Measurements from ENCODE around the gene CEP295NL. TPM values are rescaled to one million over a fixed set of nuclear protein-coding genes. Genes with fewer than 3 reads are reported as not detected.

The CEP295NL gene
- total RNA-seq, 1 experiment from 2014 or later: 1.9 TPM

DNA sequence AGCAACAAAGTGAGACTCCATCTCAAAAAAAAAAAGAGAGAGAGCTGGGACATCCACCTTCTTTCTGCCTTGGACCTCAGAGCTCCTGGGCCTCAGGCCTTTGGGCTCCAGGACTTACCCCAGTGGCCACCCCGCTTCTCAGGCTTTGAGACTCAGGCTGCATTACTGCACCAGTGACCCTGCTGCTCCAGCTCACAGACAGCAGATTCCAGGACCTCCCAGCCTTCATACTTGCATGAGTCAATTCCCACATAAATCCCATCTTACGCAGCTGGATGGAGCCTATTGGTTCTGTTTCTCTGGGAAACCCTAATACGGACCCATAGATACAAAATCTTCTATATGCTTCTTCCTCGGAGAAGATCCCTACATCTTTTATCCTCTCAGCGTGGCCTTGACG lies 2.1 kb upstream of the CEP295NL start:
- Histone ChIP-seq H3K4me1 (ENCODE audit: control insufficient read depth in 1 of 2, insufficient read depth in 2 of 2, low read length in 2 of 2) (peaks cover 0 to 6% of the 10 kb centered on the region in 2 experiments; a peak in 1 of 4 replicates), H3K9ac (ENCODE audit: low read length) (no peak overlapping the region), H3K9me3 (ENCODE audit: control insufficient read depth in 1 of 2, insufficient read depth in 1 of 2, low read depth in 1 of 2, low read length in 2 of 2) (no peaks in the 10 kb centered on the region), H3K4me3 (replicated peaks in 1 of 2; ENCODE audit: low read depth in 1 of 2, low read length in 2 of 2) (no peak overlapping the region), H3K27ac (ENCODE audit: low read depth, low read length) (no peak overlapping the region), H3K36me3 (ENCODE audit: control insufficient read depth in 1 of 2, insufficient read depth in 2 of 2, low read length in 2 of 2) (no peaks in the 10 kb centered on the region), H4K20me1 (ENCODE audit: insufficient read depth) (no peaks in the 10 kb centered on the region), H3K4me2 (ENCODE audit: low read length) (no peak overlapping the region), H3K9me2 (ENCODE audit: insufficient read depth) (no peaks in the 10 kb centered on the region), H3K79me2 (ENCODE audit: insufficient read depth, low read length) (peaks cover 2% of the 10 kb centered on the region; the same call in 1 of the 2 replicates), H3K27me3 (ENCODE audit: insufficient read depth, low read length) (no peaks in the 10 kb centered on the region), H2AFZ (ENCODE audit: low read depth, low read length, poor library complexity, severe bottlenecking) (no peak overlapping the region)
- BruUV-seq (replicated peaks): no TSS peak
- intact Hi-C loops (cut with micrococcal nuclease): no loop called here
- ChIA-PET CTCF (no interaction called here), POLR2A (no interaction called here), RAD21 (ENCODE audit: low non-redundant PET in 1 of 2, low total read pairs in 2 of 2, uncharacterized antibody in 2 of 2, unreplicated experiment in 2 of 2) (no interaction called here)
- DNase-seq (ENCODE audit: low read depth, low spot score): no peak
- no peak for ATAC-seq
- TF ChIP-seq, protein P1, sequence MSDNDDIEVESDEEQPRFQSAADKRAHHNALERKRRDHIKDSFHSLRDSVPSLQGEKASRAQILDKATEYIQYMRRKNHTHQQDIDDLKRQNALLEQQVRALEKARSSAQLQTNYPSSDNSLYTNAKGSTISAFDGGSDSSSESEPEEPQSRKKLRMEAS (IDR thresholded peaks at IDR 0.05): no peak
- no peak for TF ChIP-seq JUND (IDR thresholded peaks at IDR 0.05)
- no peak for TF ChIP-seq FOSL1 (IDR thresholded peaks at IDR 0.05; ENCODE audit: low read depth)
- no peak for TF ChIP-seq SIN3A (IDR thresholded peaks at IDR 0.05; ENCODE audit: low read depth)
- TF ChIP-seq EGR1 (IDR thresholded peaks at IDR 0.05; ENCODE audit: low read depth): no peak
- TF ChIP-seq, protein P2, sequence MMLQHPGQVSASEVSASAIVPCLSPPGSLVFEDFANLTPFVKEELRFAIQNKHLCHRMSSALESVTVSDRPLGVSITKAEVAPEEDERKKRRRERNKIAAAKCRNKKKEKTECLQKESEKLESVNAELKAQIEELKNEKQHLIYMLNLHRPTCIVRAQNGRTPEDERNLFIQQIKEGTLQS (IDR thresholded peaks at IDR 0.05): no peak
- TF ChIP-seq SRF (IDR thresholded peaks at IDR 0.05; ENCODE audit: low read depth): no peak
- TF ChIP-seq, protein P3, sequence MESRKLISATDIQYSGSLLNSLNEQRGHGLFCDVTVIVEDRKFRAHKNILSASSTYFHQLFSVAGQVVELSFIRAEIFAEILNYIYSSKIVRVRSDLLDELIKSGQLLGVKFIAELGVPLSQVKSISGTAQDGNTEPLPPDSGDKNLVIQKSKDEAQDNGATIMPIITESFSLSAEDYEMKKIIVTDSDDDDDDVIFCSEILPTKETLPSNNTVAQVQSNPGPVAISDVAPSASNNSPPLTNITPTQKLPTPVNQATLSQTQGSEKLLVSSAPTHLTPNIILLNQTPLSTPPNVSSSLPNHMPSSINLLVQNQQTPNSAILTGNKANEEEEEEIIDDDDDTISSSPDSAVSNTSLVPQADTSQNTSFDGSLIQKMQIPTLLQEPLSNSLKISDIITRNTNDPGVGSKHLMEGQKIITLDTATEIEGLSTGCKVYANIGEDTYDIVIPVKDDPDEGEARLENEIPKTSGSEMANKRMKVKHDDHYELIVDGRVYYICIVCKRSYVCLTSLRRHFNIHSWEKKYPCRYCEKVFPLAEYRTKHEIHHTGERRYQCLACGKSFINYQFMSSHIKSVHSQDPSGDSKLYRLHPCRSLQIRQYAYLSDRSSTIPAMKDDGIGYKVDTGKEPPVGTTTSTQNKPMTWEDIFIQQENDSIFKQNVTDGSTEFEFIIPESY (IDR thresholded peaks at IDR 0.05; ENCODE audit: extremely low read depth, insufficient replicate concordance, low read length): no peak
- no peak for TF ChIP-seq POLR2AphosphoS5 (IDR thresholded peaks at IDR 0.05; ENCODE audit: low read depth, low read length)
- no peak for TF ChIP-seq EZH2 (IDR thresholded peaks at IDR 0.05)
- TF ChIP-seq CEBPB (IDR thresholded peaks at IDR 0.05; ENCODE audit: low read depth): no peak
- no peak for TF ChIP-seq TCF7L2 (IDR thresholded peaks at IDR 0.05; ENCODE audit: borderline replicate concordance, extremely low read depth, insufficient read depth, insufficient read length)
- TF ChIP-seq YY1 (IDR thresholded peaks at IDR 0.05; ENCODE audit: extremely low read depth, insufficient replicate concordance, low read depth, low read length): no peak
- no peak for TF ChIP-seq SP1 (IDR thresholded peaks at IDR 0.05; ENCODE audit: low read depth)
- TF ChIP-seq ELF1 (IDR thresholded peaks at IDR 0.05; ENCODE audit: borderline replicate concordance, low read depth): no peak

Data from HCT116 (cell line).